ENCODE data around the gene DLX1.
A peak's percentile ranks its signal among the peaks of the same experiment; 100 is the strongest.

The DLX1 gene

DNA sequence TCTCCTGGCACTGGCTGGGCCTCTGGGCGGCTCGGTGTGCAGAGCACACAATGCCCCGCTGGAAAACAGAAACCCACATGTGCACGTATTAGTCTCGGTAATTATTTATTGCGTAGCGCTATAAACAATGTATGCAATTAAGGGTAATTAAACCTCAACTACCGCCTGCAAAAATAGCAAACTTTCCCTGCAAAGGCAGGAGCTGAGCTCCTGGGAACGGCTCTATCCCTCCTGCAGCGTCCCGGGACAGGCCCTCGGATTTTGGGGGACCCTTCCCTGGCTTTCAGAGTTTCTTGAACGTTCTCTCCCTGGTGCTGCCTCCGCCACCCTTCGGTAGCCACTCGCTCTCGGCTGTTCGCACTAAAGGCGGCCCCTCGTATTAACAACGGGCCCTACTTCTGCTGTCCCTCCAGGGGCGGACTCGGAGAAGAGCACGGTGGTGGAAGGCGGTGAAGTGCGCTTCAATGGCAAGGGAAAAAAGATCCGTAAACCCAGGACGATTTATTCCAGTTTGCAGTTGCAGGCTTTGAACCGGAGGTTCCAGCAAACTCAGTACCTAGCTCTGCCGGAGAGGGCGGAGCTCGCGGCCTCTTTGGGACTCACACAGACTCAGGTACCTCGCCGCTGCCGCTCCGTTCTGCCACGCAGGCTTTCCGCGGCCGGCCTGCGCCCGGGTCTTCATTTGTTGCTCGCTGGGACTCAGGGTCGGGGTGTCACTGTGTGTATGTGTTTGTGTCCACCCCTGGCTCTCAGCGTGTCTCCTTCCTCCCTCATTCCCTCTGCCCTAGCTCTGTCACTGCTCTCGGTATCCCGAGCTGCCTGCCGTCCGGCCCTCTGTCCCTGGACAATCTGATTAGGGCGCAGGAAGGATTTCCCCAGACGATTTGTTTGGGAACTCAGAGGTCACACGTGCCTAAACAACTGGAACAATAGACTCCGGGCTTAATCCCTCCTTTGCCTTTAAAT lies 1.2 kb downstream of the DLX1 start:
- FAIRE-seq = no peak
- no peak for DNase-seq (ENCODE audit: low spot score)

DNA sequence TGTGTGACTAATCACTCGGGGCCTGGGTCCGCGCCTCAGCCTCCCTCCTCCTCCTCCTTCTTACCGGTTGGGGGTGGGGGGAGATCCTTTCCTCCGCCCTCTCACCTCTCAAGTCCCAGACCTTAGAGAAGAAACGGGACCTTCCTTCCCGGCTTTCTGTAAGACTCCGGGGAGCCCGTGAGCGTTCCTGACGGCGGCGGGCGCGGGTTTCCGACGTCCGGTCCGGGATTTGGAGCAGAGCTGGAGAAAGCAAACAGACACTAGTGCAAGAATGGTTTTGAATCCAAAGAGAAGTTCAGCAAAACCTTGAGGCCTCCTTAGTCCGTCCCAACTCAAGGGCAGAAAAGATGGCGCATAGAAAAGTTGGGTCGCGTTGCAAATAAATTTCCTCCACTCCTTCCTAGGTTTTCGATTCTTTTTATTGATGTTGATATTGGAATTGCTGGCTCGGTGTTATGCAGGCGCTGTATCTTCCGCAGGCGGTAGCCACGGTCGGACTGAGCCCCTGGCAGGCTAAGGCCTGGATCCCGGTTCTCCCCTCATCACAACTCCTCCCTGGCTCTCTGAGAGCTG lies 2.0 kb downstream of the DLX1 start:
- FAIRE-seq (no peak), DNase-seq (ENCODE audit: low spot score) (no peak)

DNA sequence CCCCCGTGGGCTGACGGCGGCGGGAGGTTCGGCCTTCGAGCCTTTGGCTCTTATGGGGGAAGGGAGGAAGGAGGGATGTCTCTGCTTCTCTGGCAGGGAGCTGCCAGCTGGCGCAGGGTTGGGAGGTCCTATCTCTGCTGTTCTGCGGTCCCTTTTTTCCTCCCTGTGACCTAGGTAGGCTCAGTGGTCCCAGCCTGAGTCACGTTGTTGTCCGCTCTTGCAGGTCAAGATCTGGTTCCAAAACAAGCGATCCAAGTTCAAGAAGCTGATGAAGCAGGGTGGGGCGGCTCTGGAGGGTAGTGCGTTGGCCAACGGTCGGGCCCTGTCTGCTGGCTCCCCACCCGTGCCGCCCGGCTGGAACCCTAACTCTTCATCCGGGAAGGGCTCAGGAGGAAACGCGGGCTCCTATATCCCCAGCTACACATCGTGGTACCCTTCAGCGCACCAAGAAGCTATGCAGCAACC lies 2.5 kb downstream of the DLX1 start:
- FAIRE-seq (no peak), DNase-seq (ENCODE audit: low spot score) (no peak)

- DNase-seq (ENCODE audit: low spot score) (no peak), FAIRE-seq (no peak)
Observed at GRCh38 chr2:172088245-172089004, 3.1 kb downstream of the DLX1 start.

DNA sequence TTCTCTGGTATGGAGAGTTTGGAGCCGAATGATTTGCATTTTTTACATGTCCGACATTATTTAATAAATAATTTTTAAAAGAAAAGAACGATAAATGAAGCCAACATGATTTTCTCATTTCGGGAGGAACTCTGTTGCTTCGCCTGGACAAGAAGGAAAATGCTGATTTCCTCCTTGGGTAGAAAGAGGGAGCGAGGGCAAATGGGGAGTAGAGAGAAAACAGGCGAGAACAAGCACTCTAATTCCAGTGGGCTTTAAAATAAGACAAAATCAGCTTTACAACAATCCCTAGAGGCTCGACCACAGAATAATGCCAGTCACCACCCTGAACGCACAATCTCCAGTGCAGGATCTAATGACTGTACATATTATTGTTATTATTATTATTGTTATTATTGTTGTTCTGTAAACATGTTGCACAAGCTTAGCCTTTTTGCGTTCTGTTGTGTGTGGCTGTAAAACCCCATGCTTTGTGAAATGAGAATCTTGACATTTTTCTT lies 3.7 kb downstream of the DLX1 start:
- FAIRE-seq (no peak), DNase-seq (ENCODE audit: low spot score) (no peak)

DNA sequence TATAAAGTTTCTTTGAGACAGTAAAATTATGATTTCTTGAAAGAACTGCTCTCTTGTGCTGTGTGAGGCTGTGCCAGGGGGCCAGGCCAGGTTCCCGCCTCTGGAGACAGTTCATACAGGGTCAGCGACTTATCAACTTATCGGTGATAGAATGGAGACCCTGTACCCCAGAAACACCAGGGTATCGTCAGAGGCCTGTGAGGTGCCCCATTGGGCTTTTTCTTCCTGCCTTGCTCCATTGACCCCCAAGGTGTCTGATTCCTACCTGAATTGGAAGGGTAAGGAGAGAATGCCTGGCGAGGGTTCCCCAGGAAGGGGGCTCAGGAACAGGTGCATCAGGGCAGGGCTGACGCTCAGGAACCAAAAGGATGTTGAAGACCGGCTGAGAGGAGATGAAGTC lies 4.3 kb downstream of the DLX1 start:
- DNase-seq (ENCODE audit: low spot score) (no peak), FAIRE-seq (no peak)

DNA sequence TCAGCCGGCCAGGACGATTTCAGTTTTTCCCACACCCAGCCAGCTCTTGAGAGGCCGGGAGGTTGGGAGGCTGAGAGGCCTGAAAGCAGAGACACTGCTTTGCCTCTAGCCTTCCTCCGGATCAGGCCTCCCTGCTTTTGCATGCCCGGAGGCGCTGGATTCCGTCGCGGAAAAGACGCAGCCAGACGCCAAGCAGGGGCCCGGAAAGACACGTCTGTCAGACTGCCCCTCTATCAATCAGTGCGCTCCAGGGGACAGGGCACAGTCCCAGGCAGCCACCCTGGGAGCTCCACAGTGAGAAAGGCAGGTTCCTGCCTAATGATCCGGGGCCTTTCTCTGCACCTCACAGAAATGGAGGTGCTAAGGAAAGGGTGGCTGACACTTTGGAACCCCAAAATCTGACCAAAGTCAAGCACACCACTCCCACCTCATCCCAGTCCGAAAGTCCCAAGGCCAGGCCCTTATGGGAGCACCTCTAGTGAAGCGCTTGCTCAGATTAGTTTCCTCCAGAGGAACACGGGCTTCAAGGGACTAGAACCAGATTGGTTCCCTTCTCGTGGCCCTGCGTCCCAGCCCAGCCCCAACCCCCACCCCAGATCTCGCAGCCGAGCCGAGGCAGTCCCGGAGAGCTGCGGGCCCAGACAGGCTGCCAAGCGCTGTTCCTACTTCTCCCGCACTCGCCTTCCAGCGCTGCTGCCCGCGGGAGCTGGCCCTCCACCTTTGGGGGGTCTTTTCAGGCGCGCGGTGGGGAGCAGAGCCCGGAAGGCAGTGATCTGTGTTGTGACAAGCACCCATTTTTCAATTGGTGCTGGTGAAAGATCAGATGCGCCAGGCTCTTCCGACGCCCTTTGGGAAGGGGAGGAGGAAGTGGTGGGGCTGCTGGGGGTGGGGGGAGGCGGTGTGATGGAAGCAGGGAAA lies 5.0 kb downstream of the DLX1 start:
- FAIRE-seq = no peak

GRCh38 chr2:172091000-172091641 lies 5.8 kb downstream of the DLX1 start:
- FAIRE-seq (no peak), DNase-seq (ENCODE audit: low spot score) (no peak)

More for the DNA sequence above, 5.0 kb downstream of the DLX1 start:
- DNase-seq (ENCODE audit: low spot score) = no peak

- FAIRE-seq (no peak), DNase-seq (ENCODE audit: low spot score) (no peak)
Observed at GRCh38 chr2:172091761-172092566, 6.7 kb downstream of the DLX1 start.

DNA sequence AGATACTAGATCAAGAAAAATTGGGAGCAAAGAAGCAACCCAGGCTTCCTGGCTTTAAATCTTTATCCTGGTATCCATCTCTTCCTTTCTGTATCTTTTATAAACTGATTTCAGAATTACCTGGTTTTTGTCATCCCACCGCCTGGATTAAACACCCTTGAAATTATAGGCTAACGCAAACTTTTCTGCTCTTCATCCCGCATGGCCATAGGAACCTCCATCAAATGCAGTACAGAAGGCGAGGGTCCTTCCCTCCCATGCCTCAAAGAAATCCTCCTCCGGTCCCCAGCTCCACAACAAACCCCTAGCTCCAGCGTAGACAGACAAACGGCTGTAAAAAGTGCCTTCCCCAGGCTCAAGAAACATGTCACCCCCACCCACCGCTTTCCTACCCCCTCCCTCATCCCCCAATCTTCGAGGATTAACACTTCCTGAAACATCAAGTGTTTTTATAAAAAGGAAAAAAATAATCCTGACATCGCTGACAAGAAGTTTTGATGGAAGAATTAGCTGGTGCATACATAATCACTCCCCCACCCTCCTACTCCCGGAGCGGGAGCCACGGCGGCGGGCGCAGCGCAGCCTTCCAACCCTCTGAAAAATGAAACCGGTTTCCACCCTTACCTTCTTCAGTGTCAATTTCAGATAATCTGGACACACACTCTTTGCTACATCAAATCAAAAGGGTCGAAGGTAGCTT lies 7.6 kb downstream of the DLX1 start:
- DNase-seq (ENCODE audit: low spot score) (no peak), FAIRE-seq (no peak)

GRCh38 chr2:172093416-172094293 lies 8.3 kb downstream of the DLX1 start:
- no peak for DNase-seq (ENCODE audit: low spot score)
- no peak for FAIRE-seq

- DNase-seq (ENCODE audit: low spot score) = peak; percentile 28
- FAIRE-seq = no peak
Observed at GRCh38 chr2:172094294-172095145, 9.2 kb downstream of the DLX1 start.

DNA sequence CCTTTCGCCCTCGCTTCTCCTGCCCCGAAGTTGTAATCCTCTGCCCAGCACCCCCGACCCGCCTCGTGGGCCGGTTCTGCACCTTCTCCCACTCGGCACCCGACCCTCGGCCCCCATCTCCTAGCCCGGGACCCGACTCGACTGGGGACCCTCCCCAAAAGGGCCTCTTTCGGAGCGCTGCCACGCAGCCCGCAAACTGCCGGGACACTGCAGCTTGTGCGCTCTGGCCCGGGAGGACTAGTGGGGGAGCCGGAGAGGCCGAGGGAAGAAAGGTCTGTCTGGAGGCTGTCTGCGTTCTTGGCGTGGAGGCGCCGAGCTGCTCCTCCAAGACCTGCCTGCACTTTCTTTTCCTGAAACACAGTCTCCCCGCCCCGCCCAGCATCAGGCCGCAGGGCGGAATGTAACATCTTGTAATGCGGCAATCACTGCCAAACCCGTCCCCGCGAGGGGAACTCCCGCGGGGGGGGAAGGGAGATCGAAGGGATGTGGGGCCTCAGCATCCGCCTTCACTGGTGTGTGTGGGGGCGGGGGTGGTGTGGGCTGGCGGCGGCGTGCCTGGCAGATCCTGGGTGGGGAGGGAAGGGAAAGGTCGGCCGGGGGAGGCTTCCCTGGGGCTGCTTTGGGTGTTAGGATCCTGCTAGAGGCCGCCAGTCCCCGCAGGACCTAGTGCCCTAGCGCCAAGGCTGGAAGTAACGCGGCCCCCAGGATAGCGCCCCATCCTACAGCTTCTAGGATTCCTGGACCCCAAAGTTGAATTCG lies 10.0 kb downstream of the DLX1 start:
- FAIRE-seq = peak; percentile 59
- DNase-seq (ENCODE audit: low spot score) = peak; percentile 93

DNA sequence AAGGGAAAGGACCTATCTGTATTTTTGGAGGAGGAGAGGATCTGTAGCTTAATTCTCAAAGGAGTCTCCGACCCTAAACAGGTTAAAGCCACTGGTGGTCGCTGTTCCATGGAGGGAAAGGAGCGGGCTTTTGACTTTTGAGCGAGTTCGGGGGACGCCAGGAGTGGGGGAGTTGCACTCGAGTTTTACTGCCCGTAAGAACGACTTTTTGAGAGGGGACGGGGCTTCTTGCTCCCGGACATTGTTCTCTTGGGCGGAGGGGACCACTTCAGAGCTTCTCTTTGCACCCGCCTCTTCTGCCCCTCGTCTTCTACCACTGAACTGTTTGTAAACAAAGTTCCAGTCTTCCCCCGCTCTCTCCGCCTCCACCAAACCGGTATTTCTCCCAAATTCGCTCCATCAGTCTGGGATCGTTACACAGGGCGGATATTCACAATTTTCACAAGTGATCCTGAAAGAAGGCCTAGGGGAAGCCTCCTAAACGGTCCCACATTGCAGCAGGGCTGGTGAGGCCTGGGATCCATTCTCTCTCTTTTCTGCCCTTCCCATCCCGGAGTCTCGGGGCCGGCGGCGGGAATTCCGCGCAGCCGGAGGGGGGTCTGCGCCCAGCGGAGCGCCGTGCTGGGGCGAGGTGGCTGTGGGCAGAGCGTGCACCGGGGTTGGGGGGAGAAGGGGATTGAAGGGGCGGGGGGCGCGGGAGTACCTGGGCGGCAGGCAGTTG lies 10.8 kb downstream of the DLX1 start:
- FAIRE-seq (no peak), DNase-seq (ENCODE audit: low spot score) (no peak)

Data from RCC 7860 (cell line).